GM12878 (cell line): ENCODE measurements around the gene LMX1A. TPM values are rescaled to one million over a fixed set of nuclear protein-coding genes. Genes with fewer than 3 reads are reported as not detected.

Experiments
- CEBPB ChIP-seq, 2 experiments: fragments of 150-350 bp in 1 of 2; IDR thresholded peaks; 2 replicates each; pipeline ENCODE4 v1.6.1; 2012 to 2014; ENCODE audit warnings: low read depth in 2 of 2, low read length in 2 of 2, borderline replicate concordance in 1 of 2, inconsistent platforms in 1 of 2
- NR2F1 ChIP-seq: fragments of 450-650 bp; conservative IDR thresholded peaks from 2 replicates; pipeline ENCODE4 v1.6.1; 2017; ENCODE audit warnings: mild to moderate bottlenecking
- polyA plus RNA-seq, 11 experiments: library from polyadenylated mRNA; depleted of rRNA in 4 of 11; unstranded in 6 of 11; stranded (reverse) in 5 of 11; fragments of >200 nt; fragmentation: Nextera tagmentation in 4 of 11; fragmentation: Illumina TruSeq in 1 of 11; extraction: Ambion mirVana in 4 of 11; extraction: Trizol in 1 of 11; gene quantifications; 1 replicate in 1 of 11; 2 replicates in 10 of 11; pipeline versions ENCODE4 v1.2.1 to v1.2.3, GENCODE V29; 2011 to 2016; ENCODE audit warnings: inconsistent platforms in 2 of 11, missing spikeins in 2 of 11, low read depth in 1 of 11
- total RNA-seq, 4 experiments: library from RNA; depleted of rRNA in 3 of 4; stranded (reverse); fragments of >200 nt in 3 of 4; fragmentation: Illumina TruSeq in 1 of 4; extraction: Trizol in 1 of 4; gene quantifications; 2 replicates each; pipeline versions ENCODE4 v1.2.1 to v1.2.3, GENCODE V29; 2013 to 2021
- TF ChIP-seq, protein P1 (sequence below): fragments of 450-650 bp; formaldehyde crosslinking; IDR thresholded peaks from 2 replicates; pipeline ENCODE4 v1.4.0; 2020; ENCODE audit warnings: mild to moderate bottlenecking, moderate library complexity
- TF ChIP-seq, protein P2 (sequence below): fragments of 450-650 bp; IDR thresholded peaks from 2 replicates; pipeline ENCODE4 v1.6.1; 2016; ENCODE audit warnings: mild to moderate bottlenecking, moderate library complexity, borderline replicate concordance

Gene LMX1A
- total and polyA plus RNA-seq, 10 of the 15 experiments (the other 5 are each of a cell fraction or from before 2014, with no cell fraction given) = not detected

DNA sequence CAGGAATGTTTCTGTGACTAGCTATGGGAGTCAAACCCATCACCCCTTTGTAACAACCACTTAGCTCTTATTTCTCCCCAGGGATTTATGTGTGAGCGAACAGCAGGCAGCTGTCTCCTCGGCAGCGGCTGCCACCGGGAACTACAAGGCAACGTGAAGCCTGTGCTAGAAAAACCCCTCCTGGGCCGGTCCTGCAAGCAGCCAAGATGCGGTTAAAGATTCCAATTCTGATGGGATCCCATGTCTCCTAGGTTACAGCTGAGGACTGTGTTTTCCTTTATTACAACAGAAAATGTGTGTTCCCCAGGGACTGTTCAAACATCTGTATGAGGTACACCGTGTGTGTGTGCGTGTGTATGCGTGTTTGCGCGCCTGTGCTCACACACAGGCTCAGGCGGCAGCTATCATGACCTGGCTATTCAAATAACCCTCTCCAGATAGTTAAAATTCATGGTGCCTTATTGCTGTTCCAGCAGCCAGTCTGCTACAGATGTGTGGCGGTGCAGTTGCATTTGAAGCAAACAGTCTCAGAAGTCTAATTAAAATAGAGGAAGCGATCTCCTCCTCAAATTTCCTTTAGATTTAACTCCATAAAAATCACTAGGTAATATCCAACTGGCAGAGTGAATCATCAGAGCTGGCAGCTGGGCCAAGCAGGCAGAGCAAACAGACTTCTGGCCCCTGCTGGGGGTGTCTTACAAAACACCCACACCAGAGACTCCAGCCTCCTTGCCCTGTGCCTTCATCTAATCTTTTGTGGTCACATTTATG, 68.0 kb downstream of the LMX1A start (continued):
- TF ChIP-seq, protein P1, sequence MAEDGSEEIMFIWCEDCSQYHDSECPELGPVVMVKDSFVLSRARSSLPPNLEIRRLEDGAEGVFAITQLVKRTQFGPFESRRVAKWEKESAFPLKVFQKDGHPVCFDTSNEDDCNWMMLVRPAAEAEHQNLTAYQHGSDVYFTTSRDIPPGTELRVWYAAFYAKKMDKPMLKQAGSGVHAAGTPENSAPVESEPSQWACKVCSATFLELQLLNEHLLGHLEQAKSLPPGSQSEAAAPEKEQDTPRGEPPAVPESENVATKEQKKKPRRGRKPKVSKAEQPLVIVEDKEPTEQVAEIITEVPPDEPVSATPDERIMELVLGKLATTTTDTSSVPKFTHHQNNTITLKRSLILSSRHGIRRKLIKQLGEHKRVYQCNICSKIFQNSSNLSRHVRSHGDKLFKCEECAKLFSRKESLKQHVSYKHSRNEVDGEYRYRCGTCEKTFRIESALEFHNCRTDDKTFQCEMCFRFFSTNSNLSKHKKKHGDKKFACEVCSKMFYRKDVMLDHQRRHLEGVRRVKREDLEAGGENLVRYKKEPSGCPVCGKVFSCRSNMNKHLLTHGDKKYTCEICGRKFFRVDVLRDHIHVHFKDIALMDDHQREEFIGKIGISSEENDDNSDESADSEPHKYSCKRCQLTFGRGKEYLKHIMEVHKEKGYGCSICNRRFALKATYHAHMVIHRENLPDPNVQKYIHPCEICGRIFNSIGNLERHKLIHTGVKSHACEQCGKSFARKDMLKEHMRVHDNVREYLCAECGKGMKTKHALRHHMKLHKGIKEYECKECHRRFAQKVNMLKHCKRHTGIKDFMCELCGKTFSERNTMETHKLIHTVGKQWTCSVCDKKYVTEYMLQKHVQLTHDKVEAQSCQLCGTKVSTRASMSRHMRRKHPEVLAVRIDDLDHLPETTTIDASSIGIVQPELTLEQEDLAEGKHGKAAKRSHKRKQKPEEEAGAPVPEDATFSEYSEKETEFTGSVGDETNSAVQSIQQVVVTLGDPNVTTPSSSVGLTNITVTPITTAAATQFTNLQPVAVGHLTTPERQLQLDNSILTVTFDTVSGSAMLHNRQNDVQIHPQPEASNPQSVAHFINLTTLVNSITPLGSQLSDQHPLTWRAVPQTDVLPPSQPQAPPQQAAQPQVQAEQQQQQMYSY (CRISPR knock-in tag) = no peak
- TF ChIP-seq CEBPB (IDR thresholded peaks at IDR 0.05; ENCODE audit: borderline replicate concordance in 1 of 2, low read depth in 2 of 2, low read length in 2 of 2) = no peak
- TF ChIP-seq, protein P2, sequence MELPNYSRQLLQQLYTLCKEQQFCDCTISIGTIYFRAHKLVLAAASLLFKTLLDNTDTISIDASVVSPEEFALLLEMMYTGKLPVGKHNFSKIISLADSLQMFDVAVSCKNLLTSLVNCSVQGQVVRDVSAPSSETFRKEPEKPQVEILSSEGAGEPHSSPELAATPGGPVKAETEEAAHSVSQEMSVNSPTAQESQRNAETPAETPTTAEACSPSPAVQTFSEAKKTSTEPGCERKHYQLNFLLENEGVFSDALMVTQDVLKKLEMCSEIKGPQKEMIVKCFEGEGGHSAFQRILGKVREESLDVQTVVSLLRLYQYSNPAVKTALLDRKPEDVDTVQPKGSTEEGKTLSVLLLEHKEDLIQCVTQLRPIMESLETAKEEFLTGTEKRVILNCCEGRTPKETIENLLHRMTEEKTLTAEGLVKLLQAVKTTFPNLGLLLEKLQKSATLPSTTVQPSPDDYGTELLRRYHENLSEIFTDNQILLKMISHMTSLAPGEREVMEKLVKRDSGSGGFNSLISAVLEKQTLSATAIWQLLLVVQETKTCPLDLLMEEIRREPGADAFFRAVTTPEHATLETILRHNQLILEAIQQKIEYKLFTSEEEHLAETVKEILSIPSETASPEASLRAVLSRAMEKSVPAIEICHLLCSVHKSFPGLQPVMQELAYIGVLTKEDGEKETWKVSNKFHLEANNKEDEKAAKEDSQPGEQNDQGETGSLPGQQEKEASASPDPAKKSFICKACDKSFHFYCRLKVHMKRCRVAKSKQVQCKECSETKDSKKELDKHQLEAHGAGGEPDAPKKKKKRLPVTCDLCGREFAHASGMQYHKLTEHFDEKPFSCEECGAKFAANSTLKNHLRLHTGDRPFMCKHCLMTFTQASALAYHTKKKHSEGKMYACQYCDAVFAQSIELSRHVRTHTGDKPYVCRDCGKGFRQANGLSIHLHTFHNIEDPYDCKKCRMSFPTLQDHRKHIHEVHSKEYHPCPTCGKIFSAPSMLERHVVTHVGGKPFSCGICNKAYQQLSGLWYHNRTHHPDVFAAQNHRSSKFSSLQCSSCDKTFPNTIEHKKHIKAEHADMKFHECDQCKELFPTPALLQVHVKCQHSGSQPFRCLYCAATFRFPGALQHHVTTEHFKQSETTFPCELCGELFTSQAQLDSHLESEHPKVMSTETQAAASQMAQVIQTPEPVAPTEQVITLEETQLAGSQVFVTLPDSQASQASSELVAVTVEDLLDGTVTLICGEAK = no peak
- TF ChIP-seq NR2F1 = no peak
